GM12873 (cell line): ENCODE data around the gene DMAC2L.

Source experiments
- CTCF ChIP-seq: IDR thresholded peaks from 2 replicates; pipeline ENCODE4 v1.5.1; 2012; ENCODE audit warnings: low read depth, mild to moderate bottlenecking, moderate library complexity, low read length, control low read depth; ENCODE audit not compliant: insufficient read depth; ENCODE audit errors: missing control alignments

Gene DMAC2L

GRCh38 chr14:50311337-50311971 lies 670 bp upstream of the DMAC2L start:
- peak; percentile 59 for TF ChIP-seq CTCF

GRCh38 chr14:50312734-50313054 lies 570 bp downstream of the DMAC2L start:
- no peak for TF ChIP-seq CTCF

- peak; percentile 20 for TF ChIP-seq CTCF
Measured at GRCh38 chr14:50318031-50318626, 6.0 kb downstream of the DMAC2L start.

- no peak for TF ChIP-seq CTCF
Measured at GRCh38 chr14:50319293-50319692, 7.2 kb downstream of the DMAC2L start.

- no peak for TF ChIP-seq CTCF
Measured at GRCh38 chr14:50319721-50320120, 7.6 kb downstream of the DMAC2L start.

GRCh38 chr14:50320283-50320682 lies 8.2 kb downstream of the DMAC2L start:
- no peak for TF ChIP-seq CTCF

GRCh38 chr14:50321009-50321660 lies 9.0 kb downstream of the DMAC2L start:
- TF ChIP-seq CTCF = peak; percentile 87
